Neural progenitor cell (in vitro differentiated cells): ENCODE data around the gene ABTB2. TPM values are rescaled to one million over a fixed set of nuclear protein-coding genes. Genes with fewer than 3 reads are reported as not detected.
A peak's percentile ranks its signal among the peaks of the same experiment; 100 is the strongest.

Experiments
- DNase-seq: peaks from one replicate; pipeline ENCODE4 v3.0.0-alpha.2; 2016; ENCODE audit warnings: low spot score
- H2AFZ ChIP-seq: fragments of 200-600 bp; sonication (generic); replicated peaks from 2 replicates; pipeline ENCODE4 v1.6.1; 2016; ENCODE audit warnings: antibody characterized with exemption
- H3F3A ChIP-seq: fragments of 200-600 bp; sonication (generic); 2 replicates; pipeline ENCODE4 v1.6.1; 2016; ENCODE audit warnings: antibody characterized with exemption, low read depth
- H3K27ac ChIP-seq: fragments of 200-600 bp; sonication (generic); 2 replicates; pipeline ENCODE4 v1.5.1; 2016; ENCODE audit warnings: mild to moderate bottlenecking
- H3K27me3 ChIP-seq: fragments of 200-600 bp; sonication (generic); 2 replicates; pipeline ENCODE4 v1.6.1; 2016; ENCODE audit warnings: mild to moderate bottlenecking, moderate library complexity
- H3K36me3 ChIP-seq: fragments of 200-600 bp; sonication (generic); 2 replicates; pipeline ENCODE4 v1.5.1; 2016
- H3K4me1 ChIP-seq: fragments of 200-600 bp; sonication (generic); 2 replicates; pipeline ENCODE4 v1.6.1; 2016; ENCODE audit warnings: mixed run types
- H3K4me2 ChIP-seq: fragments of 200-600 bp; sonication (generic); 2 replicates; pipeline ENCODE4 v1.6.1; 2016
- H3K4me3 ChIP-seq: fragments of 200-600 bp; sonication (generic); 2 replicates; pipeline ENCODE4 v1.5.1; 2016
- H3K79me2 ChIP-seq: fragments of 200-600 bp; sonication (generic); 2 replicates; pipeline ENCODE4 v1.6.1; 2016; ENCODE audit warnings: low read depth
- H3K9ac ChIP-seq: fragments of 200-600 bp; sonication (generic); 2 replicates; pipeline ENCODE4 v1.6.1; 2016
- H3K9me3 ChIP-seq: fragments of 200-600 bp; sonication (generic); 2 replicates; pipeline ENCODE4 v1.5.1; 2016; ENCODE audit warnings: low read depth
- H4K20me1 ChIP-seq: fragments of 200-600 bp; sonication (generic); 2 replicates; pipeline ENCODE4 v1.6.1; 2016; ENCODE audit warnings: low read depth
- H3K27ac Mint-ChIP-seq: 3 replicates; pipeline ENCODE4 v1.8.0; 2021; ENCODE audit warnings: mixed read lengths
- H3K27me3 Mint-ChIP-seq: 2 replicates; pipeline ENCODE4 v1.8.0; 2022; ENCODE audit warnings: low read depth, mild to moderate bottlenecking, inconsistent platforms, moderate library complexity, mixed read lengths; ENCODE audit not compliant: insufficient read depth
- H3K36me3 Mint-ChIP-seq: 3 replicates; pipeline ENCODE4 v1.8.0; 2021; ENCODE audit warnings: mixed read lengths
- H3K4me1 Mint-ChIP-seq: 3 replicates; pipeline ENCODE4 v1.8.0; 2021; ENCODE audit warnings: mixed read lengths
- H3K4me3 Mint-ChIP-seq: 3 replicates; pipeline ENCODE4 v1.8.0; 2021; ENCODE audit warnings: mild to moderate bottlenecking, moderate library complexity, mixed read lengths
- H3K9me3 Mint-ChIP-seq: 3 replicates; pipeline ENCODE4 v1.8.0; 2020; ENCODE audit warnings: mixed read lengths
- CTCF ChIP-seq: fragments of 200-600 bp; sonication (generic); IDR thresholded peaks from 2 replicates; pipeline ENCODE4 v1.5.1; 2017; ENCODE audit warnings: antibody characterized with exemption, mild to moderate bottlenecking
- EZH2 ChIP-seq: fragments of 200-600 bp; sonication (generic); IDR thresholded peaks from 2 replicates; pipeline ENCODE4 v1.6.1; 2017; ENCODE audit warnings: antibody characterized with exemption, mild to moderate bottlenecking, moderate library complexity
- EZH2phosphoT487 ChIP-seq: fragments of 200-600 bp; sonication (generic); IDR thresholded peaks from 2 replicates; pipeline ENCODE4 v1.6.1; 2017; ENCODE audit warnings: antibody characterized with exemption
- total RNA-seq: library from RNA; depleted of rRNA; stranded (reverse); fragments of >200 nt; gene quantifications from 2 replicates; pipeline ENCODE4 v1.2.3, GENCODE V29; 2015; ENCODE audit warnings: low replicate concordance

ABTB2 gene
- total RNA-seq, 1 donor from 2014 or later: 0.37 TPM

DNA sequence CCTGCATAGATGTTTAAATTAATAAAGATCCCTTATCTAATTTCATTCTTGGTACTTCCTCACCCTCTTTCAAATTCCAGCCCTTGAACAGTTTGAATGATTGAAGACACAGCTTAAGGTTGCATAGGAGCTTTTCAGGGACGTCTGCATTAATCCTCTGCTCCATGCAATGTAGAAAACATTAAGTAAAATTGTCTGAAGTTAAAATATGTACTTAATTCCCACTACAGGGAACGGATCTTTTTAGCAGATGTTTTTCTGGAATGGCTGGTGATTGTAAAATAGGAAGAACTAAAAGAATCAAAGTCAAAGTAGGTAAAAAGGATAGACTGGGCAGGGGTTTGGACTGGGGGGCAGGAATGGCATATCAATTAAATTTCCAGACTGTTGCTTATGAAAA is 58.9 kb downstream of the ABTB2 start:
- no peak overlapping the region for H3K9ac ChIP-seq
- no peaks in the 10 kb centered on the region for H3K79me2 ChIP-seq
- no peak for DNase-seq
- H4K20me1 ChIP-seq: no peaks in the 10 kb centered on the region
- peaks cover 1% of the 10 kb centered on the region for H3K36me3 Mint-ChIP-seq
- no peak overlapping the region for H3K27ac Mint-ChIP-seq
- H3K4me1 ChIP-seq: peaks cover 28% of the 10 kb centered on the region
- TF ChIP-seq EZH2: no peak
- TF ChIP-seq EZH2phosphoT487: no peak
- no peak for TF ChIP-seq CTCF
- no peak overlapping the region for H3K4me3 ChIP-seq
- H3K27me3 ChIP-seq: no peaks in the 10 kb centered on the region
- H3K4me3 Mint-ChIP-seq: no peak overlapping the region
- peaks cover 8% of the 10 kb centered on the region for H3F3A ChIP-seq
- H3K4me2 ChIP-seq: peak overlapping the region; percentile 28
- peaks cover 4% of the 10 kb centered on the region for H3K27me3 Mint-ChIP-seq
- H3K9me3 Mint-ChIP-seq: no peaks in the 10 kb centered on the region
- H3K36me3 ChIP-seq: no peaks in the 10 kb centered on the region
- peaks cover 38% of the 10 kb centered on the region for H3K4me1 Mint-ChIP-seq
- H3K27ac ChIP-seq: no peak overlapping the region
- no peaks in the 10 kb centered on the region for H3K9me3 ChIP-seq
- no peak overlapping the region for H2AFZ ChIP-seq

- H3K9ac ChIP-seq: no peak overlapping the region
- Mint-ChIP-seq H3K9me3 (no peaks in the 10 kb centered on the region), H3K27ac (no peak overlapping the region), H3K36me3 (peaks cover 1% of the 10 kb centered on the region), H3K4me1 (peaks cover 38% of the 10 kb centered on the region), H3K4me3 (no peak overlapping the region), H3K27me3 (peaks cover 6% of the 10 kb centered on the region)
- no peaks in the 10 kb centered on the region for H3K79me2 ChIP-seq
- no peaks in the 10 kb centered on the region for H4K20me1 ChIP-seq
- H3K4me2 ChIP-seq: no peak overlapping the region
- no peak overlapping the region for H3K27ac ChIP-seq
- TF ChIP-seq CTCF: no peak
- no peak for TF ChIP-seq EZH2phosphoT487
- H3K9me3 ChIP-seq: no peaks in the 10 kb centered on the region
- DNase-seq: no peak
- H3K36me3 ChIP-seq: no peaks in the 10 kb centered on the region
- no peak overlapping the region for H3K4me3 ChIP-seq
- H3K4me1 ChIP-seq: peaks cover 28% of the 10 kb centered on the region
- H3K27me3 ChIP-seq: no peaks in the 10 kb centered on the region
- H2AFZ ChIP-seq: no peak overlapping the region
- peaks cover 8% of the 10 kb centered on the region for H3F3A ChIP-seq
Observed at GRCh38 chr11:34296412-34296811, 61.4 kb downstream of the ABTB2 start.

GRCh38 chr11:34292546-34292945 is 65.3 kb downstream of the ABTB2 start:
- TF ChIP-seq EZH2phosphoT487: no peak
- TF ChIP-seq CTCF: no peak
- TF ChIP-seq EZH2: no peak
- Histone ChIP-seq H4K20me1 (no peaks in the 10 kb centered on the region), H3K27me3 (no peaks in the 10 kb centered on the region), H3K4me2 (no peak overlapping the region), H3K4me3 (no peak overlapping the region), H3K9me3 (no peaks in the 10 kb centered on the region), H2AFZ (no peak overlapping the region), H3K4me1 (no peaks in the 10 kb centered on the region), H3K79me2 (no peaks in the 10 kb centered on the region), H3K9ac (no peak overlapping the region), H3F3A (no peaks in the 10 kb centered on the region), H3K36me3 (no peaks in the 10 kb centered on the region), H3K27ac (no peak overlapping the region)
- no peak for DNase-seq
- Mint-ChIP-seq H3K4me1 (peaks cover 29% of the 10 kb centered on the region), H3K36me3 (peaks cover 1% of the 10 kb centered on the region), H3K27ac (no peak overlapping the region), H3K27me3 (peaks cover 6% of the 10 kb centered on the region), H3K4me3 (no peak overlapping the region), H3K9me3 (no peaks in the 10 kb centered on the region)

DNA sequence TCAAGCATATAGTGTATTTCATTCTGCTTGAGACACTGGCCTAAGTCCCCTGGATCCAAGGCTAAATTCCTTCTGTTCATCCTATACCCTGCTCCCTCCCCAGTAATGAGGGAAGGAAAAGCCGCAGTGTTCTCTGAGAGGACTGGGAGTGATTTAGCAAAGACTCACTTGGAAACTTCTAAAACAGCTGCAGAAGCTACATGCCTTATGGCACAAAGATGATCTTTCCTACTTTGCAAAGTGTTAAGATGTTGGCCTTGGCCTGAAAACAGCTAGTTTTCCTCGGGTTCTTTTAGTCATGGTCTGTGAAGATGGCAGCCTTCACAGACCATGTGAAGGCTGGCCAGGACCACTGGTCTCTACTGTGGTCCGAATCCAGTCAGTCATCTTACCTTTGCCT is 65.7 kb downstream of the ABTB2 start:
- no peak for DNase-seq
- Histone ChIP-seq H2AFZ (no peak overlapping the region), H3K9ac (no peak overlapping the region), H3K27me3 (no peaks in the 10 kb centered on the region), H3K4me1 (no peaks in the 10 kb centered on the region), H3F3A (no peaks in the 10 kb centered on the region), H4K20me1 (no peaks in the 10 kb centered on the region), H3K27ac (no peak overlapping the region), H3K4me3 (no peak overlapping the region), H3K36me3 (no peaks in the 10 kb centered on the region), H3K9me3 (no peaks in the 10 kb centered on the region), H3K4me2 (no peak overlapping the region), H3K79me2 (no peaks in the 10 kb centered on the region)
- no peak for TF ChIP-seq EZH2
- TF ChIP-seq EZH2phosphoT487: no peak
- no peak for TF ChIP-seq CTCF
- H3K4me3 Mint-ChIP-seq: no peak overlapping the region
- peaks cover 1% of the 10 kb centered on the region for H3K36me3 Mint-ChIP-seq
- no peak overlapping the region for H3K27ac Mint-ChIP-seq
- H3K27me3 Mint-ChIP-seq: peaks cover 6% of the 10 kb centered on the region
- H3K4me1 Mint-ChIP-seq: peaks cover 29% of the 10 kb centered on the region
- no peaks in the 10 kb centered on the region for H3K9me3 Mint-ChIP-seq
